ENCODE measurements around the gene DLK1. TPM values are rescaled to one million over a fixed set of nuclear protein-coding genes. Genes with fewer than 3 reads are reported as not detected.

DLK1 gene
- total RNA-seq, 4 donors from 2014 or later = 0.53 to 5.1 (median 3.5) TPM

- in situ Hi-C loops (cut with MboI; ENCODE audit: low sequenced_read_pairs in 4 of 4) = no loop called here
- H3K27me3 ChIP-seq = peaks cover 2 to 8% (median 2%) of the 10 kb centered on the region in 3 donors
- H3K9me3 ChIP-seq = no peaks in the 10 kb centered on the region
- DNase-seq (no peak), ATAC-seq (no peak)
- no peak overlapping the region for H3K27ac ChIP-seq
- no peaks in the 10 kb centered on the region for H3K36me3 ChIP-seq
- H3K4me3 ChIP-seq = no peak overlapping the region
- intact Hi-C loops (cut with DNase I; ENCODE audit: low total_unique reads) = loop anchor here (5.0 kb wide), 1 partner anchor 36 kb away; no protein-coding TSS in a partner anchor
- peaks cover 3 to 18% of the 10 kb centered on the region in 2 donors for H3K4me1 ChIP-seq
- TF ChIP-seq, protein P1, sequence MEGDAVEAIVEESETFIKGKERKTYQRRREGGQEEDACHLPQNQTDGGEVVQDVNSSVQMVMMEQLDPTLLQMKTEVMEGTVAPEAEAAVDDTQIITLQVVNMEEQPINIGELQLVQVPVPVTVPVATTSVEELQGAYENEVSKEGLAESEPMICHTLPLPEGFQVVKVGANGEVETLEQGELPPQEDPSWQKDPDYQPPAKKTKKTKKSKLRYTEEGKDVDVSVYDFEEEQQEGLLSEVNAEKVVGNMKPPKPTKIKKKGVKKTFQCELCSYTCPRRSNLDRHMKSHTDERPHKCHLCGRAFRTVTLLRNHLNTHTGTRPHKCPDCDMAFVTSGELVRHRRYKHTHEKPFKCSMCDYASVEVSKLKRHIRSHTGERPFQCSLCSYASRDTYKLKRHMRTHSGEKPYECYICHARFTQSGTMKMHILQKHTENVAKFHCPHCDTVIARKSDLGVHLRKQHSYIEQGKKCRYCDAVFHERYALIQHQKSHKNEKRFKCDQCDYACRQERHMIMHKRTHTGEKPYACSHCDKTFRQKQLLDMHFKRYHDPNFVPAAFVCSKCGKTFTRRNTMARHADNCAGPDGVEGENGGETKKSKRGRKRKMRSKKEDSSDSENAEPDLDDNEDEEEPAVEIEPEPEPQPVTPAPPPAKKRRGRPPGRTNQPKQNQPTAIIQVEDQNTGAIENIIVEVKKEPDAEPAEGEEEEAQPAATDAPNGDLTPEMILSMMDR (IDR thresholded peaks at IDR 0.05 in 4 of 5, conservative IDR thresholded peaks at IDR 0.05 in 1 of 5) = no peak
- TF ChIP-seq POLR2A (IDR thresholded peaks at IDR 0.05) = no peak
These were observed 13.0 kb upstream of the DLK1 start for GRCh38 chr14:100713705-100714104.

DNA sequence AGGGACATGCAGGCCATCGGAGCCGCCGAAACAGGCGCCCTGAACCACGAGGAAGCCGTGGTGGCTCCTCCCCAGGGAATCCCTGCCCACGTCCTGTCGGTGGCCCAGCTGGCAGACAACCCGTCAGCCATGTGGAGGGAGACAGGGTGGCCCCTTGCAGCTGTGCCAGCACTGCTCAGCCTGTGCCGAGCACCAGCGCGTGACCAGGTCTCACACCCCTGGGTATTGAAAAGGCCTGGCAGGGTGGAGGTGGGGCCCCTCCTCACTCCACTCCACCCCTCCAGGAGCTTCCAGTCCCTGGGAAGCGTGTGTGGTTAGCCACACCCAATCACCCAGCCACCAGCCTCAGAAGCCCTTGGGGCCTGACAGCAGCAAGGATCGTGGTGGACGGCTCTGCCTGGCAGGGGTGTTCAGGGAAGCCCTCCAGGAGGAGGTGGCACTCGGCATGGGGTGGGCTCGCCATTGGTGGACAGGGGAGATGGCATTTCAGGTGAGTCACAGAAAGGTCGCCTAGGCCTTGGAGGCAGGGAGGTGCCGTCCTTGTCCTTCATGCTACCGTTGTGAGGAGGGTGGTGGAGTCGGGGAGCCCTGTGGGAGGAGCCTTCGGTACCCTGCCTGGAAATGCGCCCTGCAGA, 12.3 kb upstream of the DLK1 start:
- intact Hi-C loops (cut with DNase I; ENCODE audit: low total_unique reads) (loop anchor here (5.0 kb wide), 1 partner anchor 37 kb away; no protein-coding TSS in a partner anchor), in situ Hi-C loops (cut with MboI; ENCODE audit: low sequenced_read_pairs in 4 of 4) (no loop called here)
- ATAC-seq = no peak
- Histone ChIP-seq H3K27ac (no peak overlapping the region), H3K9me3 (no peaks in the 10 kb centered on the region), H3K36me3 (no peaks in the 10 kb centered on the region), H3K4me3 (no peak overlapping the region), H3K27me3 (peaks cover 1 to 2% (median 2%) of the 10 kb centered on the region in 3 donors), H3K4me1 (peaks cover 0 to 11% of the 10 kb centered on the region in 2 donors)
- no peak for DNase-seq
- TF ChIP-seq POLR2A (IDR thresholded peaks at IDR 0.05) = no peak
- TF ChIP-seq, protein P1 (IDR thresholded peaks at IDR 0.05 in 4 of 5, conservative IDR thresholded peaks at IDR 0.05 in 1 of 5) = no peak

DNA sequence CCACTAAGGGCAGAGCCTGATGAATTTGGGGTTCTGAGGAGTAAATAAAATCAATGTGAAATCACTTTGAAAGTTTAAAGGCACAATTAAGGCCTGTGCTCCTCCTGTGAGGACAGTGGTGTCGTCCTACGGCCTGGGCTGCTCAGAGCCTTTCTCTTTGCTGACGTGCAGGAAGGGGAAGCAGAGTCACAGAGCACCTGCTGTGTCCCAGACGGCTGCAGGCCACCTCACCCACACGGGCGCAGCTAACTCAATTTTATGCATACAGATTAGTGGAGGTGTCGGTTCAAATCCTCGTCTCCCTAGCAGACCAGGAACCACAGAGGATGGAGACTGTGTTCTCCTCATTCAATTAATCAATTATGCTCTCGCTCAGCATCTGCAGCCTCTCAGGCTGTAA, 11.4 kb upstream of the DLK1 start:
- H3K27me3 ChIP-seq = peaks cover 0 to 2% (median 1%) of the 10 kb centered on the region in 3 donors
- no peak for ATAC-seq

GRCh38 chr14:100715803-100716202, 10.9 kb upstream of the DLK1 start:
- Histone ChIP-seq H3K4me1 (peaks cover 0 to 8% of the 10 kb centered on the region in 2 donors), H3K36me3 (no peaks in the 10 kb centered on the region), H3K27me3 (peaks cover 0 to 2% (median 0%) of the 10 kb centered on the region in 3 donors), H3K4me3 (no peak overlapping the region), H3K27ac (no peak overlapping the region), H3K9me3 (no peaks in the 10 kb centered on the region)
- TF ChIP-seq POLR2A (IDR thresholded peaks at IDR 0.05) = no peak
- TF ChIP-seq, protein P1 (IDR thresholded peaks at IDR 0.05 in 4 of 5, conservative IDR thresholded peaks at IDR 0.05 in 1 of 5) = no peak
- ATAC-seq (no peak), DNase-seq (no peak)
- intact Hi-C loops (cut with DNase I; ENCODE audit: low total_unique reads) (no loop called here), in situ Hi-C loops (cut with MboI; ENCODE audit: low sequenced_read_pairs in 4 of 4) (no loop called here)

More for the DNA sequence above, 11.4 kb upstream of the DLK1 start:
- H3K27ac ChIP-seq = no peak overlapping the region
- in situ Hi-C loops (cut with MboI; ENCODE audit: low sequenced_read_pairs in 4 of 4) = no loop called here
- H3K4me3 ChIP-seq = no peak overlapping the region
- no peak for DNase-seq
- no peak for TF ChIP-seq POLR2A (IDR thresholded peaks at IDR 0.05)
- TF ChIP-seq, protein P1 (IDR thresholded peaks at IDR 0.05 in 4 of 5, conservative IDR thresholded peaks at IDR 0.05 in 1 of 5) = no peak
- H3K9me3 ChIP-seq = no peaks in the 10 kb centered on the region
- H3K4me1 ChIP-seq = peaks cover 0 to 10% of the 10 kb centered on the region in 2 donors
- intact Hi-C loops (cut with DNase I; ENCODE audit: low total_unique reads) = no loop called here
- no peaks in the 10 kb centered on the region for H3K36me3 ChIP-seq
